ENCODE results near the gene EMSY. TPM values are rescaled to one million over a fixed set of nuclear protein-coding genes. Genes with fewer than 3 reads are reported as not detected.

Gene EMSY
- polyA plus RNA-seq, 10 donors, result 11.7 to 21.2 (median 15.5) TPM

GRCh38 chr11:76523147-76523546 is 78.3 kb downstream of the EMSY start:
- no peak for DNase-seq

- no peak for DNase-seq
These were observed 79.1 kb downstream of the EMSY start for GRCh38 chr11:76523786-76524436.

- DNase-seq, result no peak
These were observed 79.6 kb downstream of the EMSY start for GRCh38 chr11:76524461-76524860.

GRCh38 chr11:76524919-76525318 is 80.1 kb downstream of the EMSY start:
- peak in 2 of 3 donors; percentile 6 to 29 for DNase-seq

DNA sequence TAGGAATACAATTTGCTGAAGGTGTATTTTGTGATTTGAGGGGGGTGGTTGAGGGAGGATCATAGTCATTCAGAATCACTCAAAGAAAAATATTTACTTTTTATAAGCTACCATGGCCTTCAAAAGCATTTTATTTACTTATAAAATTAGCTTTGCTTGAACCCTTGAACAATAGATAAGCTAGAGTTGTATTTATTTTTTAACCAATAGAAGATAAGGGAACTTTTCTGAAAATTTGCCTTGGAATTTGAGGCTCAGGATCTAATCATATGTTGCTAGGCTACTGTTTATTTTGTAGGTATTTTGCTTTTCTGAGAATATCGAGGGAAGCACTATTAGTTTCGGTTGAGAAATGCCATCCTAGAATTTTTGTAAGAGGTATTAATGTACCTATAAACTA is 82.1 kb downstream of the EMSY start:
- no peak for DNase-seq

DNA sequence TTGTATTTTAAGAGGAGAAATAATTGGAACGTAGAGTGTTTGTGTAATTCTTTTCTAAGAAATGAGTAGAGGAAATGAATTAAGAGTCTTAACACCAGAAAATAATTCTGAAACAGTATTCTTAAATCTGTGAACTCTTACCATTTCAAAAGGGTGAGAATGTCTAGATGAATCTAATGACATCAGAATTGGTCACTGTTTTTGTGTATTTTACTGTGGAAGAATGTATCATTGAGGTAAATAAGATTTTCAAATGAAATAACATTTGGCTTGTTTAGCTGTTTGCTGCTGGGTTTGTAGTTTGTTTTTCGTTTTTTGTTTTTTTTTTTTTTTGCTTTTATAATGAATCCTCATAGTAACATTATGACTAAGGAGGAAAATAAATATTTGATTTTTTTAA is 97.6 kb downstream of the EMSY start:
- DNase-seq, result no peak

DNA sequence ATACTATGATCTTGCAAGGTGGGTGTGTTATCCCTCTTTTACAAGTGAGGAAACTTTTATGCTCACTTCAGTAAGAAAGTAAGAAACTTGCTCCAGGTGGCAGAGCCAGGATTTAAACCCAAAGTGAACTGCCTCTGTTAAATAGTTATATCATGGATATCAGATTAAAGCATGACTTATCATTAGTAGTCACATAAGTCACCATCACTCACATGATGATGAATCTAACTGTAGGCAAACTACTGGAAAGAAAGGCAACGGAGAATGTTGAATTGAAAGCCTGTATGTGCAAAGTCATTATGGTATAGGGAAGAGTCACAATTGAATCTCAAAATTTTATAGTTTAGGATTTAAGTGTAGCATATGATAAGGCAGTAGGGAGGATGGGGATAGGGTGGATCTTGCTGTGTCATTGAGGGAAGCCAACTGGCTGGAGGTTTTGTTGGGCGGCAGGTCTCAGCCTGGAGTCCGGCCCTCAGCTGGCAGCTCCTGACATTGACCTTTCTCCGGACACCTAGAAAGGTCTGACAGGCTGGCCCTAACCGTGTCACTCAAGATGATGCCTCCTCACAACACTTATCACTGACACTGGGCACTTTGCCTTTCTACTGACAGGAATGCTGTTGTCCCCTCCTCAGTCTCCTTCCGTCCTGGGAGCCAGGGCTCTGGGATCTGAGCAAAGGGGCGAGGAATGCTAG is 98.3 kb downstream of the EMSY start:
- DNase-seq, result no peak

- DNase-seq, result no peak
These were observed 106.0 kb downstream of the EMSY start for GRCh38 chr11:76550781-76551180.

DNA sequence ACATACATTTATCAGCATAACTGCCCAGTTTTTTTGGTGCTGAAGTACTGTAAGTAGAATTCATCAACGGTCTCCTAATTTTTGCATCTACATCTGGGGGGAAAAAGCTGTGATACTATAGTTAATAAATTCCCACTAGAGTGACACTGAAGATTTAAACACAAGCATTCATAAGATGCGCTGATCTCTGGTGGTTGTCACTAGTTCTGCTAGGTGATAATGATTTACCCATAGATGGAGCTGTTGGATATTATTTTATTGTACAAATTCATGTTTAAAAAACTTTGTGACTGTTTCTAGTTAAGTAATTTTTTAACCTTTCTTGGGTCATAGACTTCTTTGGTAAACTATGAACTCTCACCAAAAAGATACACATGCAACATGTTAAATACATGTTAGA is 106.6 kb downstream of the EMSY start:
- DNase-seq, result peak in 2 of 3 donors; percentile 12 to 43

- DNase-seq, result no peak
These were observed 108.2 kb downstream of the EMSY start for GRCh38 chr11:76552987-76553386.

DNA sequence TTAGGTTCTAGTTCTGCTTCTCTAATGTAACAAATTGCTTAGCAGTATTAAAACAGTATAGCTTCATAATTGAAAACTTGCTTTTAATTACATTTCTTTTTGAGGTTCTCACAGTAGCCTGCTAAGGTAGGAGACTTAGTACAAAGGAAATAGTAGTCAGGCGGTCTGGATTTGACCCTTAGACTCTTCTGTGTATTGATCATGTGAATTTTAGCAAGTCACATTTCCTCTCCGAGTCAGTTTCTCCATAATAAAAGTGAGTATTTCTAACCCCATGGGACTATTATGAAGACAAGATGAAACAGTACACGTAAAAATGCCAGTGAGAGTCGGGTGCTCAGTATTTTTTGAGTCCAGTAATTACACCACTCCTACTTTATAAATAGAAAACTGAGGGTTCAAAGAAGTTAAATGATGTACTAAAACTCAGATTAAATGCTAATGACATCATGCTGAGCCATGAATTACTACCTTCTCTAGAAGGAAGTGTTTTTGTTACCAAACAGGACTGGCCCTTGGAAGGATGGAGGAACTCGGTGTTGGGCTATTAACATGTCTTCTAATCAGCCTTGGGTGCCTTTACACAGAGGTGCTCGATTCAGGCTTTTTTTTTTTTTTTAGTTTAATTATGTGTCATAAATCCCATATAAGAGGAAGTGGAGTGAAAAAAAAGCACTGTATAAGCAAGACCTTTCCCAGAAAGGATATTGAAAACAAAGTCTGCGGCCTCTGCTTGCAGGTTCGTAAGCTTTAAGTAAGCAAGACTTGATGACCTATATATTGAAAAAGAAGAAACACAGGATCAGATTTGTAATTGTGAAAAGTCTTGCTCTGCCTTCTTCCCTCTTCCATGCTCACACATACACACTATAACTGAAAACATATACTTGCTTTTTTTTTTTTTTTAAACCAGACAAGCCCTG is 109.0 kb downstream of the EMSY start:
- DNase-seq, result no peak

DNA sequence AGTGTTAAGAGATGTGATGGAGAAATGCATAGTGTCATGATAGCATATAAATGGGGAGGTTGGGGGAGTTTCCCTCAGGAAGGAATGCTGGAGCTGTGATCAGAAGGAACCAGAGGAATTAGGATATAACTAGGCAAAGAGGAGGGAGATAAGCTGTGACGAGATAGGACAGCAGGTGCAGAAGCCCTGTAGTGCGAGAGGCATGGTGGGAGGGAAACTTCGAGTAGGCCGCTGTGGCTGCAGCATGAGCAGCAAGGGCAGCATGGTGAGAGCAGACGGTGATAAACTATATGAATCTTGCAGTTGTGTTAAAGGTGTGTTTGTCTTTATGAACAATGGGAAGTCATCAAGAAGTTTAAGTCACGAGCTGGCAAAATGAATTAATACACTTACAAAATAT is 109.9 kb downstream of the EMSY start:
- no peak for DNase-seq

GRCh38 chr11:76557466-76557865 is 112.6 kb downstream of the EMSY start:
- no peak for DNase-seq

DNA sequence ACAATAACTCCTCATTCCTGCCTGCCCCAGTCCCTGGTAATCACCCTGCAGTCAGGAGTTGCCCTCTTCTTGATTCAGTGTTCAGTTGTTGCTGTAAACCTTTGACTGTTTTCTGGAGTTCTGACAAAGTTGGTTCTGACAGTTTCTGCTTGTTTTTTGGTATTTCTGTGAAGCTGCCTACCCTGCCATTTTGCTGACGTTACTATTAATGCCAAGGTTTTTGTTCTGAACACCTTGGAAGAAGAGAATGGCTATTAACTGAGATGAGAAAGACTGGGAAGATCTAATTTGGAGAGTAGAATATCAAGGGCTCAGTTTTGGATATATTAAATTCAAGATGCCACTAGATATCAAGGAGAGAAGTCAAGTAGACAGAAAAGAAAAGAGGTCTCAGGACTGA is 113.7 kb downstream of the EMSY start:
- no peak for DNase-seq

GRCh38 chr11:76558891-76559290 is 114.1 kb downstream of the EMSY start:
- no peak for DNase-seq

- peak in 2 of 3 donors; percentile 68 to 77 for DNase-seq
These were observed 114.5 kb downstream of the EMSY start for GRCh38 chr11:76559346-76559745.

- peak in 1 of 3 donors; percentile 11 for DNase-seq
These were observed 115.4 kb downstream of the EMSY start for GRCh38 chr11:76560219-76560618.

GRCh38 chr11:76561245-76561644 is 116.4 kb downstream of the EMSY start:
- DNase-seq, result peak in 1 of 3 donors; percentile 11

- DNase-seq, result no peak
These were observed 117.7 kb downstream of the EMSY start for GRCh38 chr11:76562541-76562940.

DNA sequence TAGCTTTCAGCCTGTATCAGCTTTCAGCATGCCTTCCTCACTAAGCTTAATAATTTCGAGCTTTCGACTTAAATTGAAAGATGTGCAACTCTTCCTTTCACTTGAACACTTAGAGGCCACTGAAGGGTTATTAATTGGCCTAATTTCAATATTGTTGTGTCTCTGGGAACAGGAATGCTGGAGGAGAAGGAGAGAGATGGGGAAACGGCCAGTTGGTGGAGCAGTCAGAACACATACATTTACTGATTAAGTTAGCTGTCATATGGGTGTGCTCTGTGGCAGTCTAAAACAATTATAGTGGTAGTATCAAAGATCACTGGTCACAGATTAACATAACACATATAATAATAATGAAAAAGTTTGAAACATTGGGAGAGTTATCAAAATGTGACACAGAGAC is 119.5 kb downstream of the EMSY start:
- peak in 1 of 3 donors; percentile 41 for DNase-seq

- DNase-seq, result no peak
These were observed 122.0 kb downstream of the EMSY start for GRCh38 chr11:76566811-76567210.

DNA sequence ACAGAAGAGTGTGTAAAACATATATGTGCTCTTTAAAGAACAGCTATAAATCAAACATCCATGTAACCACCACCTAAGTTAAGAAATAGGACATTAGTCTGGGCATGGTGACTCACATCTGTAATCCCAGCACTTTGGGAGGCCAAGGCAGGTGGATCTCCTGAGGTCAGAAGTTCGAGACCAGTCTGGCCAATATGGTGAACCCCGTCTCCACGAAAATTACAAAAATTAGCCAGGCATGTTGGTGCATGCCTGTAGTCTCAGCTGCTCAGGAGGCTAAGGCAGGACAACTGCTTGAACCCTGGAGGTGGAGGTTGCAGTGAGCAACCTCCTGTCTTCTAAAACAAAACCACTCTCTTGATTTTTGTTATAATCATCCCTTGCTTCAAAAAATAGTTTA is 122.4 kb downstream of the EMSY start:
- DNase-seq, result no peak

- no peak for DNase-seq
These were observed 123.3 kb downstream of the EMSY start for GRCh38 chr11:76568139-76568538.

Measured in muscle of back (tissue), 11 donors.